Adrenal gland (tissue), 5 donors: ENCODE results near the gene GALNT1.

Experiments
- CTCF ChIP-seq, 6 experiments: fragments of 450-650 bp in 4 of 6; fragments of 200-600 bp in 2 of 6; sonication (generic) in 1 of 6; IDR thresholded peaks; 1 replicate in 5 of 6; 2 replicates in 1 of 6; pipeline versions ENCODE4 v1.5.1 to v1.8.0; 2016 to 2021; ENCODE audit warnings: antibody characterized with exemption in 6 of 6, mild to moderate bottlenecking in 2 of 6, moderate library complexity in 1 of 6
- POLR2A ChIP-seq, 2 donors: fragments of 450-650 bp; IDR thresholded peaks; one replicate each; pipeline ENCODE4 v1.6.1; 2017; ENCODE audit warnings: antibody characterized with exemption in 2 of 2, mild to moderate bottlenecking in 2 of 2, moderate library complexity in 1 of 2
- donor health status: DM: no; HTN: no; CAD: no.

DNA sequence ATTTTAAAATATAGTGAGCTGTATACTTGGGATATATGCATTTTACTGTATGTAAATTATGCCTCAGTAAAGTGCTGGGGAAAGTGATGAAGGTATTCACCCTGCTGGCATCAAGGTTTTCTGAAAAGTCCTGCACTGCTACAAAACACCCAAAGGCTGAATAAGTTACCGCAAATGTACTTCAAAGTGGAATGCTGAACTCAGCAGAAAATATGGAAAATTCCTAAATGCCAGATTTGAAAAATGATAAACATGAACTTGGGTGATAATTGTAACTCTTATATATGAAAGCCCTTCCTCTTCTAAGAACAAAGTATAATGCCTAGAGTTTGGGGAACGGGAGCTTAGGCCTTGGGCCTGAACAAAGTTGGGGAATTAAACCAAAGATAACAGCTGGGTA, 133.0 kb downstream of the GALNT1 start:
- TF ChIP-seq CTCF (IDR thresholded peaks at IDR 0.05) (no peak), POLR2A (IDR thresholded peaks at IDR 0.05) (no peak)
